Liver (tissue), 9 donors: ENCODE results near the gene B4GALT6. TPM values are rescaled to one million over a fixed set of nuclear protein-coding genes. Genes with fewer than 3 reads are reported as not detected.

Source experiments
- DNase-seq: peaks from one replicate; pipeline ENCODE4 v3.0.0-alpha.2; 2017; ENCODE audit warnings: low spot score
- H3K27ac ChIP-seq, 2 donors: one replicate each; pipeline ENCODE4 v1.7.0; 2013; ENCODE audit warnings: inconsistent platforms in 2 of 2, low read length in 2 of 2, control low read depth in 1 of 2, low read depth in 1 of 2, mild to moderate bottlenecking in 1 of 2
- H3K27me3 ChIP-seq, 4 donors: one replicate each; pipeline versions ENCODE4 v1.6.1 to v1.7.0; 2013; ENCODE audit warnings: low read length in 3 of 4, inconsistent platforms in 1 of 4, mild to moderate bottlenecking in 1 of 4, moderate library complexity in 1 of 4; ENCODE audit not compliant: control insufficient read depth in 4 of 4, insufficient read depth in 4 of 4
- H3K36me3 ChIP-seq, 4 donors: one replicate each; pipeline versions ENCODE4 v1.6.1 to v1.7.0; 2013; ENCODE audit warnings: low read length in 3 of 4, mild to moderate bottlenecking in 3 of 4, low read depth in 1 of 4, moderate library complexity in 1 of 4; ENCODE audit not compliant: control insufficient read depth in 4 of 4, insufficient read depth in 3 of 4
- H3K4me1 ChIP-seq, 4 donors: one replicate each; pipeline versions ENCODE4 v1.6.1 to v1.7.0; 2013; ENCODE audit warnings: low read length in 3 of 4, mild to moderate bottlenecking in 3 of 4, moderate library complexity in 1 of 4; ENCODE audit not compliant: control insufficient read depth in 4 of 4, insufficient read depth in 4 of 4
- H3K4me3 ChIP-seq, 3 donors: one replicate each; pipeline versions ENCODE4 v1.6.1 to v1.7.0; 2013; ENCODE audit warnings: low read length in 3 of 3, control low read depth in 1 of 3, low read depth in 1 of 3, mild to moderate bottlenecking in 1 of 3
- H3K9ac ChIP-seq, 2 donors: one replicate each; pipeline ENCODE4 v1.7.0; 2013; ENCODE audit warnings: low read length in 2 of 2, mild to moderate bottlenecking in 2 of 2, moderate library complexity in 2 of 2, control low read depth in 1 of 2, low read depth in 1 of 2
- H3K9me3 ChIP-seq, 4 donors: one replicate each; pipeline versions ENCODE4 v1.6.1 to v1.7.0; 2013; ENCODE audit warnings: low read length in 3 of 4; ENCODE audit not compliant: control insufficient read depth in 4 of 4
- FOXA1 ChIP-seq: IDR thresholded peaks from 2 replicates; pipeline ENCODE4 v1.6.1; 2016; ENCODE audit warnings: antibody characterized with exemption
- GABPA ChIP-seq, 2 donors: IDR thresholded peaks in 1 of 2; conservative IDR thresholded peaks in 1 of 2; 2 replicates each; pipeline ENCODE4 v1.6.1; 2016; ENCODE audit warnings: antibody characterized with exemption in 2 of 2, mild to moderate bottlenecking in 1 of 2, moderate library complexity in 1 of 2
- HNF4A ChIP-seq, 2 donors: conservative IDR thresholded peaks; 2 replicates each; pipeline ENCODE4 v1.6.1; 2016; ENCODE audit warnings: antibody characterized with exemption in 2 of 2, mild to moderate bottlenecking in 2 of 2
- HNF4G ChIP-seq: IDR thresholded peaks from 2 replicates; pipeline ENCODE4 v1.6.1; 2016; ENCODE audit warnings: antibody characterized with exemption
- JUND ChIP-seq, 2 donors: IDR thresholded peaks; 2 replicates each; pipeline ENCODE4 v1.6.1; 2016; ENCODE audit warnings: antibody characterized with exemption in 2 of 2
- RXRA ChIP-seq, 2 donors: IDR thresholded peaks; 2 replicates each; pipeline ENCODE4 v1.6.1; 2017 to 2018; ENCODE audit warnings: antibody characterized with exemption in 2 of 2, mild to moderate bottlenecking in 1 of 2
- SP1 ChIP-seq: IDR thresholded peaks from 2 replicates; pipeline ENCODE4 v1.6.1; 2018; ENCODE audit warnings: antibody characterized with exemption, mild to moderate bottlenecking
- TAF1 ChIP-seq: conservative IDR thresholded peaks from 2 replicates; pipeline ENCODE4 v1.6.1; 2016; ENCODE audit warnings: antibody characterized with exemption, mild to moderate bottlenecking
- YY1 ChIP-seq: IDR thresholded peaks from 2 replicates; pipeline ENCODE4 v1.6.1; 2016; ENCODE audit warnings: antibody characterized with exemption, mild to moderate bottlenecking
- WGBS: extraction: QIAGEN DNeasy Blood & Tissue Kit; methylation state at CpG from one replicate; pipeline ENCODE4 v1.1.7; 2013; 5-methylcytosine and 5-hydroxymethylcytosine counted together
- polyA plus RNA-seq, 2 donors: library from polyadenylated mRNA; stranded (reverse) in 1 of 2; unstranded in 1 of 2; fragments of 200-250 nt in 1 of 2; fragments of >200 nt in 1 of 2; fragmentation: Nextera tagmentation in 1 of 2; extraction: Ambion mirVana in 1 of 2; gene quantifications; one replicate each; pipeline versions ENCODE4 v1.2.1 to v1.2.3, GENCODE V29; 2013 to 2015
- total RNA-seq, 2 donors: library from RNA; depleted of rRNA; stranded (reverse); fragments of >200 nt; gene quantifications; one replicate each; pipeline ENCODE4 v1.2.3, GENCODE V29; 2014
- TF ChIP-seq, protein P1 (sequence below): IDR thresholded peaks from 2 replicates; pipeline ENCODE4 v1.6.1; 2016; ENCODE audit warnings: antibody characterized with exemption
- TF ChIP-seq, protein P2 (sequence below): IDR thresholded peaks from 2 replicates; pipeline ENCODE4 v1.6.1; 2016; ENCODE audit warnings: antibody characterized with exemption
- TF ChIP-seq, protein P3 (sequence below): IDR thresholded peaks from 2 replicates; pipeline ENCODE4 v1.6.1; 2016; ENCODE audit warnings: antibody characterized with exemption, mild to moderate bottlenecking
- TF ChIP-seq, protein P4 (sequence below): fragments of 150-350 bp; IDR thresholded peaks from 2 replicates; pipeline ENCODE4 v1.5.1; 2017; ENCODE audit warnings: improper control_type of control experiment, low read depth, low read length; ENCODE audit not compliant: missing input control
- donor health status: healthy.
- donor health status: healthy.
- donor health status: healthy.
- donor health status: healthy.
- donor health status: healthy.

Gene B4GALT6
- total and polyA plus RNA-seq, 4 donors = 0.48 to 4.2 (median 0.61) TPM

DNA sequence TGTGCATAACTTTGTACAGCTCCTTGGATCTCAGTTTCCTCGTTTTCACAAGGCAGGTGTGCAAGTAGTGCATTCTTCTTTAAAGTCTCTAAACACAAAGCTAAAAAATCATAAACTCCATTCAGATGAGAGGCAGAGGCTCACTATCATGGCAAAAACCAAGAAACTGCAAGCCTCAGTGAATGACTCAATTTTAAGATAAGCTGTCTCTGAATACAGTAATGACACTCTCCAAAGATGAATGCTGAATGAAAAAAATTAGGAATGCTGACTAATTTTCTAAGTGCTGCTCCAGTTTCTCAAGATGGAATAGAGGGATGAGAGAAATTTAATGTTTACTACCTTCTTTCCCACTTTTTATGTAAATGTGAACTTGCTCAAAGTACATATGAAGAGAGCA is 17.2 kb downstream of the B4GALT6 start:
- H3K27me3 ChIP-seq = no peaks in the 10 kb centered on the region
- no peak overlapping the region for H3K27ac ChIP-seq
- DNase-seq = no peak
- no peak for TF ChIP-seq GABPA (IDR thresholded peaks at IDR 0.05 in 1 of 2, conservative IDR thresholded peaks at IDR 0.05 in 1 of 2)
- TF ChIP-seq, protein P1, sequence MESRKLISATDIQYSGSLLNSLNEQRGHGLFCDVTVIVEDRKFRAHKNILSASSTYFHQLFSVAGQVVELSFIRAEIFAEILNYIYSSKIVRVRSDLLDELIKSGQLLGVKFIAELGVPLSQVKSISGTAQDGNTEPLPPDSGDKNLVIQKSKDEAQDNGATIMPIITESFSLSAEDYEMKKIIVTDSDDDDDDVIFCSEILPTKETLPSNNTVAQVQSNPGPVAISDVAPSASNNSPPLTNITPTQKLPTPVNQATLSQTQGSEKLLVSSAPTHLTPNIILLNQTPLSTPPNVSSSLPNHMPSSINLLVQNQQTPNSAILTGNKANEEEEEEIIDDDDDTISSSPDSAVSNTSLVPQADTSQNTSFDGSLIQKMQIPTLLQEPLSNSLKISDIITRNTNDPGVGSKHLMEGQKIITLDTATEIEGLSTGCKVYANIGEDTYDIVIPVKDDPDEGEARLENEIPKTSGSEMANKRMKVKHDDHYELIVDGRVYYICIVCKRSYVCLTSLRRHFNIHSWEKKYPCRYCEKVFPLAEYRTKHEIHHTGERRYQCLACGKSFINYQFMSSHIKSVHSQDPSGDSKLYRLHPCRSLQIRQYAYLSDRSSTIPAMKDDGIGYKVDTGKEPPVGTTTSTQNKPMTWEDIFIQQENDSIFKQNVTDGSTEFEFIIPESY = no peak
- no peak for TF ChIP-seq SP1
- TF ChIP-seq HNF4A (conservative IDR thresholded peaks at IDR 0.05) = no peak
- TF ChIP-seq YY1 = no peak
- TF ChIP-seq, protein P2, sequence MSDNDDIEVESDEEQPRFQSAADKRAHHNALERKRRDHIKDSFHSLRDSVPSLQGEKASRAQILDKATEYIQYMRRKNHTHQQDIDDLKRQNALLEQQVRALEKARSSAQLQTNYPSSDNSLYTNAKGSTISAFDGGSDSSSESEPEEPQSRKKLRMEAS = no peak
- TF ChIP-seq FOXA1 = no peak
- no peak for TF ChIP-seq JUND (IDR thresholded peaks at IDR 0.05)
- TF ChIP-seq, protein P3, sequence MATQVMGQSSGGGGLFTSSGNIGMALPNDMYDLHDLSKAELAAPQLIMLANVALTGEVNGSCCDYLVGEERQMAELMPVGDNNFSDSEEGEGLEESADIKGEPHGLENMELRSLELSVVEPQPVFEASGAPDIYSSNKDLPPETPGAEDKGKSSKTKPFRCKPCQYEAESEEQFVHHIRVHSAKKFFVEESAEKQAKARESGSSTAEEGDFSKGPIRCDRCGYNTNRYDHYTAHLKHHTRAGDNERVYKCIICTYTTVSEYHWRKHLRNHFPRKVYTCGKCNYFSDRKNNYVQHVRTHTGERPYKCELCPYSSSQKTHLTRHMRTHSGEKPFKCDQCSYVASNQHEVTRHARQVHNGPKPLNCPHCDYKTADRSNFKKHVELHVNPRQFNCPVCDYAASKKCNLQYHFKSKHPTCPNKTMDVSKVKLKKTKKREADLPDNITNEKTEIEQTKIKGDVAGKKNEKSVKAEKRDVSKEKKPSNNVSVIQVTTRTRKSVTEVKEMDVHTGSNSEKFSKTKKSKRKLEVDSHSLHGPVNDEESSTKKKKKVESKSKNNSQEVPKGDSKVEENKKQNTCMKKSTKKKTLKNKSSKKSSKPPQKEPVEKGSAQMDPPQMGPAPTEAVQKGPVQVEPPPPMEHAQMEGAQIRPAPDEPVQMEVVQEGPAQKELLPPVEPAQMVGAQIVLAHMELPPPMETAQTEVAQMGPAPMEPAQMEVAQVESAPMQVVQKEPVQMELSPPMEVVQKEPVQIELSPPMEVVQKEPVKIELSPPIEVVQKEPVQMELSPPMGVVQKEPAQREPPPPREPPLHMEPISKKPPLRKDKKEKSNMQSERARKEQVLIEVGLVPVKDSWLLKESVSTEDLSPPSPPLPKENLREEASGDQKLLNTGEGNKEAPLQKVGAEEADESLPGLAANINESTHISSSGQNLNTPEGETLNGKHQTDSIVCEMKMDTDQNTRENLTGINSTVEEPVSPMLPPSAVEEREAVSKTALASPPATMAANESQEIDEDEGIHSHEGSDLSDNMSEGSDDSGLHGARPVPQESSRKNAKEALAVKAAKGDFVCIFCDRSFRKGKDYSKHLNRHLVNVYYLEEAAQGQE = no peak
- TF ChIP-seq, protein P4, sequence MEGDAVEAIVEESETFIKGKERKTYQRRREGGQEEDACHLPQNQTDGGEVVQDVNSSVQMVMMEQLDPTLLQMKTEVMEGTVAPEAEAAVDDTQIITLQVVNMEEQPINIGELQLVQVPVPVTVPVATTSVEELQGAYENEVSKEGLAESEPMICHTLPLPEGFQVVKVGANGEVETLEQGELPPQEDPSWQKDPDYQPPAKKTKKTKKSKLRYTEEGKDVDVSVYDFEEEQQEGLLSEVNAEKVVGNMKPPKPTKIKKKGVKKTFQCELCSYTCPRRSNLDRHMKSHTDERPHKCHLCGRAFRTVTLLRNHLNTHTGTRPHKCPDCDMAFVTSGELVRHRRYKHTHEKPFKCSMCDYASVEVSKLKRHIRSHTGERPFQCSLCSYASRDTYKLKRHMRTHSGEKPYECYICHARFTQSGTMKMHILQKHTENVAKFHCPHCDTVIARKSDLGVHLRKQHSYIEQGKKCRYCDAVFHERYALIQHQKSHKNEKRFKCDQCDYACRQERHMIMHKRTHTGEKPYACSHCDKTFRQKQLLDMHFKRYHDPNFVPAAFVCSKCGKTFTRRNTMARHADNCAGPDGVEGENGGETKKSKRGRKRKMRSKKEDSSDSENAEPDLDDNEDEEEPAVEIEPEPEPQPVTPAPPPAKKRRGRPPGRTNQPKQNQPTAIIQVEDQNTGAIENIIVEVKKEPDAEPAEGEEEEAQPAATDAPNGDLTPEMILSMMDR = no peak
- TF ChIP-seq RXRA (IDR thresholded peaks at IDR 0.05) = no peak
- TF ChIP-seq TAF1 = no peak
- 82% methylated on average over 1 of the region's 1 CpG for WGBS
- H3K9me3 ChIP-seq = no peaks in the 10 kb centered on the region
- H3K9ac ChIP-seq = no peak overlapping the region
- no peaks in the 10 kb centered on the region for H3K36me3 ChIP-seq
- H3K4me1 ChIP-seq = no peaks in the 10 kb centered on the region
- H3K4me3 ChIP-seq = no peak overlapping the region

DNA sequence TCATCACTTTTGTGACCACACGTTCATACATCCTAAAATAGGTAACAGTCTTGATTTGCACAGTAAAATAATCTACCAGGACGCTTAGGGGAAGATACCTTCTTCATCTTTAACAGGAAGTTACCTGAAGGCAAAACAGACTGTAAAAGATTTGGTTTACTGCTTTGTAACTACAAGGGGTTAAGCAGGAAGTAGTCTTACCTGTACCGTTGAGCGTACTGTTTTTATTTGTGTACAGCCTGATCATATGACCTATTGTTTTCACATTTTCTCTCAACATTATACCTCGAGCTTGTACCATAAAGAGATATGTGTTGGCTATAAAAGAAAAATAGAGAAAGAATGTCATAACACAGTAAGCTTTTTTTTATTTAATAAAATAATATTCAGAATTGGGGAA is 18.3 kb downstream of the B4GALT6 start:
- TF ChIP-seq FOXA1 (no peak), YY1 (no peak), GABPA (IDR thresholded peaks at IDR 0.05 in 1 of 2, conservative IDR thresholded peaks at IDR 0.05 in 1 of 2) (no peak), HNF4G (no peak)
- TF ChIP-seq, protein P4 = no peak
- H3K4me3 ChIP-seq = no peak overlapping the region
- H3K9me3 ChIP-seq = no peaks in the 10 kb centered on the region
- no peak for DNase-seq
- no peaks in the 10 kb centered on the region for H3K27me3 ChIP-seq
- no peaks in the 10 kb centered on the region for H3K4me1 ChIP-seq
- no peaks in the 10 kb centered on the region for H3K36me3 ChIP-seq
- H3K9ac ChIP-seq = no peak overlapping the region
- H3K27ac ChIP-seq = no peak overlapping the region
- WGBS = 78% methylated on average over 5 of the region's 5 CpGs
